HepG2 (cell line): ENCODE results near the gene SPATA25. TPM values are rescaled to one million over a fixed set of nuclear protein-coding genes. Genes with fewer than 3 reads are reported as not detected.

Experiments used
- EP300 ChIP-seq, 3 experiments: sonication (generic) in 1 of 3; formaldehyde crosslinking in 1 of 3; IDR thresholded peaks; 2 replicates each; pipeline versions ENCODE4 v1.5.1 to v1.6.1; 2011 to 2020; ENCODE audit warnings: low read depth in 2 of 3, low read length in 2 of 3, borderline replicate concordance in 1 of 3, improper control_type of control experiment in 1 of 3, mild to moderate bottlenecking in 1 of 3, missing genetic modification reagents in 1 of 3, moderate library complexity in 1 of 3
- FOSL2 ChIP-seq: sonication (generic); formaldehyde crosslinking; IDR thresholded peaks from 2 replicates; pipeline ENCODE4 v1.4.0; 2020; ENCODE audit warnings: missing genetic modification reagents
- HMG20A ChIP-seq: IDR thresholded peaks from 2 replicates; pipeline ENCODE4 v1.6.1; 2016; ENCODE audit warnings: borderline replicate concordance
- KLF16 ChIP-seq, 2 experiments: sonication (generic) in 1 of 2; formaldehyde crosslinking in 1 of 2; IDR thresholded peaks; 2 replicates each; pipeline versions ENCODE4 v1.6.1 to v1.8.0; 2016 to 2023; ENCODE audit warnings: missing genetic modification reagents in 2 of 2, missing compliant biosample characterization in 1 of 2
- ONECUT2 ChIP-seq: sonication (generic); formaldehyde crosslinking; IDR thresholded peaks from 2 replicates; pipeline ENCODE4 v1.4.0; 2020; ENCODE audit warnings: missing genetic modification reagents
- RAD21 ChIP-seq: fragments of 450-650 bp; formaldehyde crosslinking; IDR thresholded peaks from 2 replicates; pipeline ENCODE4 v1.5.0; 2020; ENCODE audit warnings: mild to moderate bottlenecking
- SMAD9 ChIP-seq: sonication (generic); formaldehyde crosslinking; IDR thresholded peaks from 2 replicates; pipeline ENCODE4 v1.5.1; 2020; ENCODE audit warnings: mild to moderate bottlenecking, missing genetic modification reagents
- SMARCE1 ChIP-seq: fragments of 450-650 bp; IDR thresholded peaks from 2 replicates; pipeline ENCODE4 v1.6.1; 2017; ENCODE audit warnings: borderline replicate concordance
- SP2 ChIP-seq: sonication (generic); formaldehyde crosslinking; IDR thresholded peaks from 2 replicates; pipeline ENCODE4 v1.5.1; 2020; ENCODE audit warnings: mild to moderate bottlenecking, missing genetic modification reagents
- ZNF143 ChIP-seq: sonication (generic); formaldehyde crosslinking; IDR thresholded peaks from 2 replicates; pipeline ENCODE4 v1.4.0; 2020; ENCODE audit warnings: missing genetic modification reagents
- ZNF678 ChIP-seq: sonication (generic); formaldehyde crosslinking; IDR thresholded peaks from 2 replicates; pipeline ENCODE4 v1.4.0; 2020; ENCODE audit warnings: mild to moderate bottlenecking, missing genetic modification reagents
- ZSCAN25 ChIP-seq: sonication (generic); formaldehyde crosslinking; IDR thresholded peaks from 2 replicates; pipeline ENCODE4 v1.8.0; 2022; ENCODE audit warnings: mild to moderate bottlenecking, missing genetic modification reagents
- polyA plus RNA-seq, 8 experiments: library from polyadenylated mRNA; depleted of rRNA in 3 of 8; stranded (reverse) in 7 of 8; unstranded in 1 of 8; fragments of >200 nt; fragmentation: Illumina TruSeq in 4 of 8; extraction: Trizol in 4 of 8; gene quantifications; 2 replicates each; pipeline versions ENCODE4 v1.2.1 to v1.2.3, GENCODE V29; 2011 to 2016; ENCODE audit warnings: low read depth in 4 of 8, missing spikeins in 1 of 8, mixed read lengths in 1 of 8; ENCODE audit not compliant: insufficient read depth in 1 of 8
- total RNA-seq, 5 experiments: library from RNA; depleted of rRNA; stranded (reverse); fragments of >200 nt; fragmentation: Illumina TruSeq; extraction: Trizol; gene quantifications; 2 replicates each; pipeline ENCODE4 v1.2.3, GENCODE V29; 2016; ENCODE audit warnings: low read depth in 1 of 5
- TF ChIP-seq, protein P1 (sequence below): sonication (generic); formaldehyde crosslinking; IDR thresholded peaks from 2 replicates; pipeline ENCODE4 v1.5.0; 2020; ENCODE audit warnings: mild to moderate bottlenecking, missing genetic modification reagents
- TF ChIP-seq, protein P2 (sequence below): sonication (generic); formaldehyde crosslinking; IDR thresholded peaks from 2 replicates; pipeline ENCODE4 v1.5.0; 2020; ENCODE audit warnings: mild to moderate bottlenecking, missing genetic modification reagents, borderline replicate concordance
- TF ChIP-seq, protein P3 (sequence below): sonication (generic); formaldehyde crosslinking; IDR thresholded peaks from 2 replicates; pipeline ENCODE4 v1.4.0; 2020; ENCODE audit warnings: missing genetic modification reagents, borderline replicate concordance

The SPATA25 gene
- total and polyA plus RNA-seq, 2 of the 13 experiments (the other 11 are each of a cell fraction or from before 2014, with no cell fraction given) = 4.8 to 7.6 TPM

DNA sequence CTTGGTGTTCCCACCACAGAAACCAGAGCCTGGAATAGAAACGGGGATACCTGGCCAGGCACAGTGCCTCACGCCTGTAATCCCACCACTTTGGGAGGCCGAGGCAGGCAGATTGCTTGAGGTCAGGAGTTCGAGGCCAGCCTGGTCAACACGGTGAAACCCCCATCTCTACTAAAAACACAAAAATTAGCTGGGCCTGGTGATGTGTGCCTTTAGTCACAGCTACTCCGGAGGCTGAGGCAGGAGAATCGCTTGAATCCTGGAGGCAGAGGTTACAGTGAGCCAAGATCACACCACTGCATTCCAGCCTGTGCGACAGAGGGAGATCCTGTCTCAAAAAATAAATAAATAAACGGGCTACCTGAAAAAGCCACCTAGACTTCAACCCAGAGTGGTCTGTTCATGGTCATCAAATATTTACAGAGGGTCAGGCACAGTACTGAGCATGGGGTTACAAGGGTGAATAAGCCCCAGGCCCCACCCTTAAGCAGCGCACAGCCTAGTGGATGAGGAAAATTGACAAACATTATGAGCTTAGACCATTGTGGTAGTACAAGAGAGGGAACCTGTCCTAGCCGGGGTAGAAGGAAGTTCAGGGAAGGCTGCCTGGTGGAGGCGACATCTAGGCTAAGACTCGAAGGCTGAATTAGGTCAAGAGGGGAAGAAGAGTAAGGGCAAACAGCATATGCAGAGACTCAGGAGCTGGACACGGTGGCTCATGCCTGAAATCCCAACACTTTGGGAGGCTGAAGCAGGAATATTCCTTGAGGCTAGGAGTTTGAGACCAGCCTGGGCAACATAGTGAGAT lies 39.9 kb upstream of the SPATA25 start (continued):
- TF ChIP-seq ZSCAN25 (CRISPR knock-in tag) (peak; percentile 90), ZNF143 (CRISPR knock-in tag) (no peak), KLF16 (CRISPR knock-in tag; IDR thresholded peaks at IDR 0.05) (peak in 1 of 2 experiments; percentile 65; a peak in 1 of 4 replicates), HMG20A (peak; percentile 74; the same call in 1 of the 2 replicates), FOSL2 (CRISPR knock-in tag) (peak; percentile 88), ZNF678 (no peak), SMAD9 (CRISPR knock-in tag) (peak; percentile 35; the same call in 1 of the 2 replicates), SMARCE1 (no peak), RAD21 (CRISPR knock-in tag) (peak; percentile 33; the same call in 1 of the 2 replicates), ONECUT2 (CRISPR knock-in tag) (0 out of 2 replicates have a peak, but pooled peaks have one; percentile 36), SP2 (CRISPR knock-in tag) (peak; percentile 45; the same call in 1 of the 2 replicates), EP300 (IDR thresholded peaks at IDR 0.05; ENCODE audit: low read depth in 2 of 2, low read length in 2 of 2) (peak; percentile 63 to 93; a peak in 3 of 4 replicates), EP300 (CRISPR knock-in tag; IDR thresholded peaks at IDR 0.05; ENCODE audit: borderline replicate concordance) (no peak; the same call in 1 of the 2 replicates)
- TF ChIP-seq, protein P1, sequence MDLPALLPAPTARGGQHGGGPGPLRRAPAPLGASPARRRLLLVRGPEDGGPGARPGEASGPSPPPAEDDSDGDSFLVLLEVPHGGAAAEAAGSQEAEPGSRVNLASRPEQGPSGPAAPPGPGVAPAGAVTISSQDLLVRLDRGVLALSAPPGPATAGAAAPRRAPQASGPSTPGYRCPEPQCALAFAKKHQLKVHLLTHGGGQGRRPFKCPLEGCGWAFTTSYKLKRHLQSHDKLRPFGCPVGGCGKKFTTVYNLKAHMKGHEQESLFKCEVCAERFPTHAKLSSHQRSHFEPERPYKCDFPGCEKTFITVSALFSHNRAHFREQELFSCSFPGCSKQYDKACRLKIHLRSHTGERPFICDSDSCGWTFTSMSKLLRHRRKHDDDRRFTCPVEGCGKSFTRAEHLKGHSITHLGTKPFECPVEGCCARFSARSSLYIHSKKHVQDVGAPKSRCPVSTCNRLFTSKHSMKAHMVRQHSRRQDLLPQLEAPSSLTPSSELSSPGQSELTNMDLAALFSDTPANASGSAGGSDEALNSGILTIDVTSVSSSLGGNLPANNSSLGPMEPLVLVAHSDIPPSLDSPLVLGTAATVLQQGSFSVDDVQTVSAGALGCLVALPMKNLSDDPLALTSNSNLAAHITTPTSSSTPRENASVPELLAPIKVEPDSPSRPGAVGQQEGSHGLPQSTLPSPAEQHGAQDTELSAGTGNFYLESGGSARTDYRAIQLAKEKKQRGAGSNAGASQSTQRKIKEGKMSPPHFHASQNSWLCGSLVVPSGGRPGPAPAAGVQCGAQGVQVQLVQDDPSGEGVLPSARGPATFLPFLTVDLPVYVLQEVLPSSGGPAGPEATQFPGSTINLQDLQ (CRISPR knock-in tag) = peak; percentile 86
- TF ChIP-seq, protein P2, sequence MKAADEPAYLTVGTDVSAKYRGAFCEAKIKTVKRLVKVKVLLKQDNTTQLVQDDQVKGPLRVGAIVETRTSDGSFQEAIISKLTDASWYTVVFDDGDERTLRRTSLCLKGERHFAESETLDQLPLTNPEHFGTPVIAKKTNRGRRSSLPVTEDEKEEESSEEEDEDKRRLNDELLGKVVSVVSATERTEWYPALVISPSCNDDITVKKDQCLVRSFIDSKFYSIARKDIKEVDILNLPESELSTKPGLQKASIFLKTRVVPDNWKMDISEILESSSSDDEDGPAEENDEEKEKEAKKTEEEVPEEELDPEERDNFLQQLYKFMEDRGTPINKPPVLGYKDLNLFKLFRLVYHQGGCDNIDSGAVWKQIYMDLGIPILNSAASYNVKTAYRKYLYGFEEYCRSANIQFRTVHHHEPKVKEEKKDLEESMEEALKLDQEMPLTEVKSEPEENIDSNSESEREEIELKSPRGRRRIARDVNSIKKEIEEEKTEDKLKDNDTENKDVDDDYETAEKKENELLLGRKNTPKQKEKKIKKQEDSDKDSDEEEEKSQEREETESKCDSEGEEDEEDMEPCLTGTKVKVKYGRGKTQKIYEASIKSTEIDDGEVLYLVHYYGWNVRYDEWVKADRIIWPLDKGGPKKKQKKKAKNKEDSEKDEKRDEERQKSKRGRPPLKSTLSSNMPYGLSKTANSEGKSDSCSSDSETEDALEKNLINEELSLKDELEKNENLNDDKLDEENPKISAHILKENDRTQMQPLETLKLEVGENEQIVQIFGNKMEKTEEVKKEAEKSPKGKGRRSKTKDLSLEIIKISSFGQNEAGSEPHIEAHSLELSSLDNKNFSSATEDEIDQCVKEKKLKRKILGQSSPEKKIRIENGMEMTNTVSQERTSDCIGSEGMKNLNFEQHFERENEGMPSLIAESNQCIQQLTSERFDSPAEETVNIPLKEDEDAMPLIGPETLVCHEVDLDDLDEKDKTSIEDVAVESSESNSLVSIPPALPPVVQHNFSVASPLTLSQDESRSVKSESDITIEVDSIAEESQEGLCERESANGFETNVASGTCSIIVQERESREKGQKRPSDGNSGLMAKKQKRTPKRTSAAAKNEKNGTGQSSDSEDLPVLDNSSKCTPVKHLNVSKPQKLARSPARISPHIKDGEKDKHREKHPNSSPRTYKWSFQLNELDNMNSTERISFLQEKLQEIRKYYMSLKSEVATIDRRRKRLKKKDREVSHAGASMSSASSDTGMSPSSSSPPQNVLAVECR (CRISPR knock-in tag) = peak; percentile 46; the same call in 1 of the 2 replicates
- TF ChIP-seq, protein P3, sequence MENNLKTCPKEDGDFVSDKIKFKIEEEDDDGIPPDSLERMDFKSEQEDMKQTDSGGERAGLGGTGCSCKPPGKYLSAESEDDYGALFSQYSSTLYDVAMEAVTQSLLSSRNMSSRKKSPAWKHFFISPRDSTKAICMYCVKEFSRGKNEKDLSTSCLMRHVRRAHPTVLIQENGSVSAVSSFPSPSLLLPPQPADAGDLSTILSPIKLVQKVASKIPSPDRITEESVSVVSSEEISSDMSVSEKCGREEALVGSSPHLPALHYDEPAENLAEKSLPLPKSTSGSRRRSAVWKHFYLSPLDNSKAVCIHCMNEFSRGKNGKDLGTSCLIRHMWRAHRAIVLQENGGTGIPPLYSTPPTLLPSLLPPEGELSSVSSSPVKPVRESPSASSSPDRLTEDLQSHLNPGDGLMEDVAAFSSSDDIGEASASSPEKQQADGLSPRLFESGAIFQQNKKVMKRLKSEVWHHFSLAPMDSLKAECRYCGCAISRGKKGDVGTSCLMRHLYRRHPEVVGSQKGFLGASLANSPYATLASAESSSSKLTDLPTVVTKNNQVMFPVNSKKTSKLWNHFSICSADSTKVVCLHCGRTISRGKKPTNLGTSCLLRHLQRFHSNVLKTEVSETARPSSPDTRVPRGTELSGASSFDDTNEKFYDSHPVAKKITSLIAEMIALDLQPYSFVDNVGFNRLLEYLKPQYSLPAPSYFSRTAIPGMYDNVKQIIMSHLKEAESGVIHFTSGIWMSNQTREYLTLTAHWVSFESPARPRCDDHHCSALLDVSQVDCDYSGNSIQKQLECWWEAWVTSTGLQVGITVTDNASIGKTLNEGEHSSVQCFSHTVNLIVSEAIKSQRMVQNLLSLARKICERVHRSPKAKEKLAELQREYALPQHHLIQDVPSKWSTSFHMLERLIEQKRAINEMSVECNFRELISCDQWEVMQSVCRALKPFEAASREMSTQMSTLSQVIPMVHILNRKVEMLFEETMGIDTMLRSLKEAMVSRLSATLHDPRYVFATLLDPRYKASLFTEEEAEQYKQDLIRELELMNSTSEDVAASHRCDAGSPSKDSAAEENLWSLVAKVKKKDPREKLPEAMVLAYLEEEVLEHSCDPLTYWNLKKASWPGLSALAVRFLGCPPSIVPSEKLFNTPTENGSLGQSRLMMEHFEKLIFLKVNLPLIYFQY (CRISPR knock-in tag) = peak; percentile 87
